Suprapubic skin (tissue), 4 donors: Measurements from ENCODE around the gene RHOT2.

Experiments
- EP300 ChIP-seq: sonication (generic); formaldehyde crosslinking; IDR thresholded peaks from one replicate; pipeline ENCODE4 v1.6.1; 2017; ENCODE audit warnings: antibody characterized with exemption
- POLR2A ChIP-seq, 2 donors: fragments of 450-650 bp; IDR thresholded peaks; one replicate each; pipeline ENCODE4 v1.6.1; 2017; ENCODE audit warnings: antibody characterized with exemption in 2 of 2, mild to moderate bottlenecking in 2 of 2, moderate library complexity in 2 of 2
- POLR2AphosphoS5 ChIP-seq, 3 donors: sonication (generic); formaldehyde crosslinking; IDR thresholded peaks; one replicate each; pipeline ENCODE4 v1.6.1; 2017; ENCODE audit warnings: antibody characterized with exemption in 3 of 3
- TF ChIP-seq, protein P1 (sequence below), 2 donors: fragments of 200-600 bp in 1 of 2; fragments of 450-650 bp in 1 of 2; sonication (generic) in 1 of 2; IDR thresholded peaks; one replicate each; pipeline ENCODE4 v1.5.1; 2016 to 2019; ENCODE audit warnings: antibody characterized with exemption in 2 of 2, mild to moderate bottlenecking in 1 of 2, moderate library complexity in 1 of 2

DNA sequence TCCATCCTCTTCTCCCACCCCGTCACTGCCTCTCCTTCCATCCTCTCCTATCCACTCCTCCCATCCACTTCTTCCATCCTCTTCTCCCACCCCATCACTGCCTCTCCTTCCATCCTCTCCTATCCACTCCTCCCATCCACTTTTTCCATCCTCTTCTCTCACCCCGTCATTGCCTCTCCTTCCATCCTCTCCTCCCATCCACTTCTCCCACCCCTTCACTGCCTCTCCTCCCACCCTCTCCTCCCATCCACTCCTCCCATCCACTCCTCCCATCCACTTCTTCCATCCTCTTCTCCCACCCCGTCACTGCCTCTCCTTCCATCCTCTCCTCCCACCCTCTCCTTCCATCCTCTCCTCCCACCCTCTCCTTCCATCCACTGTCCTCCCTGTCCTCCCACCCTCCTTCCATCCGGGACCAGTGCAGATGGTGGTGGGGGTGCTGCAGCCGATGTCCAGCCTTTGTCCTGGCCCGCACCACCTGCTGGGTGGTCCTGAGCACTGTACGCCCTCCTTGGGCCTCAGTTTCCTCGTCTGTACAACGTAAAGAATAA, 36.0 kb upstream of the RHOT2 start:
- TF ChIP-seq, protein P1, sequence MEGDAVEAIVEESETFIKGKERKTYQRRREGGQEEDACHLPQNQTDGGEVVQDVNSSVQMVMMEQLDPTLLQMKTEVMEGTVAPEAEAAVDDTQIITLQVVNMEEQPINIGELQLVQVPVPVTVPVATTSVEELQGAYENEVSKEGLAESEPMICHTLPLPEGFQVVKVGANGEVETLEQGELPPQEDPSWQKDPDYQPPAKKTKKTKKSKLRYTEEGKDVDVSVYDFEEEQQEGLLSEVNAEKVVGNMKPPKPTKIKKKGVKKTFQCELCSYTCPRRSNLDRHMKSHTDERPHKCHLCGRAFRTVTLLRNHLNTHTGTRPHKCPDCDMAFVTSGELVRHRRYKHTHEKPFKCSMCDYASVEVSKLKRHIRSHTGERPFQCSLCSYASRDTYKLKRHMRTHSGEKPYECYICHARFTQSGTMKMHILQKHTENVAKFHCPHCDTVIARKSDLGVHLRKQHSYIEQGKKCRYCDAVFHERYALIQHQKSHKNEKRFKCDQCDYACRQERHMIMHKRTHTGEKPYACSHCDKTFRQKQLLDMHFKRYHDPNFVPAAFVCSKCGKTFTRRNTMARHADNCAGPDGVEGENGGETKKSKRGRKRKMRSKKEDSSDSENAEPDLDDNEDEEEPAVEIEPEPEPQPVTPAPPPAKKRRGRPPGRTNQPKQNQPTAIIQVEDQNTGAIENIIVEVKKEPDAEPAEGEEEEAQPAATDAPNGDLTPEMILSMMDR (IDR thresholded peaks at IDR 0.05): no peak
- TF ChIP-seq POLR2A (IDR thresholded peaks at IDR 0.05) (no peak), POLR2AphosphoS5 (IDR thresholded peaks at IDR 0.05) (no peak), EP300 (no peak)
